BJ (cell line): Measurements from ENCODE around the gene OR2S2. TPM values are rescaled to one million over a fixed set of nuclear protein-coding genes. Genes with fewer than 3 reads are reported as not detected.

ENCODE experiments used
- CTCF ChIA-PET: fragments of 350-600 bp; formaldehyde crosslinking; extraction: SDS; loops from one replicate; lab custom pipeline; 2021; ENCODE audit warnings: antibody characterized with exemption, inconsistent platforms; lab: Yijun Ruan, JAX
- POLR2A ChIA-PET: fragments of 300-600 bp; sonication (Branson Sonifier 250); formaldehyde crosslinking; extraction: SDS; loops from one replicate; lab custom pipeline; 2021; ENCODE audit warnings: antibody characterized with exemption; lab: Charles Lee
- DNase-seq: peaks from one replicate; pipeline ENCODE4 v3.0.0-alpha.2; 2011; ENCODE audit warnings: low read depth
- H3K27me3 ChIP-seq: 2 replicates; pipeline ENCODE4 v1.6.0; 2011; ENCODE audit warnings: low read length; ENCODE audit not compliant: control insufficient read depth, insufficient read depth
- H3K36me3 ChIP-seq: 2 replicates; pipeline ENCODE4 v1.5.1; 2011; ENCODE audit warnings: low read length; ENCODE audit not compliant: control insufficient read depth, insufficient read depth
- H3K4me3 ChIP-seq: 2 replicates; pipeline ENCODE4 v1.5.1; 2011; ENCODE audit warnings: low read depth, mild to moderate bottlenecking, control low read depth, low read length
- polyA plus RNA-seq: library from polyadenylated mRNA; depleted of rRNA; stranded (reverse); fragments of >200 nt; gene quantifications from 2 replicates; pipeline ENCODE4 v1.2.3, GENCODE V29; 2011; rRNA removed
- TF ChIP-seq, protein P1 (sequence below): IDR thresholded peaks from 2 replicates; pipeline ENCODE4 v1.5.1; 2011; ENCODE audit warnings: low read depth, mild to moderate bottlenecking, control low read depth, inconsistent platforms, low read length, moderate library complexity; ENCODE audit not compliant: insufficient read depth

Gene OR2S2
- polyA plus RNA-seq, 1 experiment = 0.53 TPM

DNA sequence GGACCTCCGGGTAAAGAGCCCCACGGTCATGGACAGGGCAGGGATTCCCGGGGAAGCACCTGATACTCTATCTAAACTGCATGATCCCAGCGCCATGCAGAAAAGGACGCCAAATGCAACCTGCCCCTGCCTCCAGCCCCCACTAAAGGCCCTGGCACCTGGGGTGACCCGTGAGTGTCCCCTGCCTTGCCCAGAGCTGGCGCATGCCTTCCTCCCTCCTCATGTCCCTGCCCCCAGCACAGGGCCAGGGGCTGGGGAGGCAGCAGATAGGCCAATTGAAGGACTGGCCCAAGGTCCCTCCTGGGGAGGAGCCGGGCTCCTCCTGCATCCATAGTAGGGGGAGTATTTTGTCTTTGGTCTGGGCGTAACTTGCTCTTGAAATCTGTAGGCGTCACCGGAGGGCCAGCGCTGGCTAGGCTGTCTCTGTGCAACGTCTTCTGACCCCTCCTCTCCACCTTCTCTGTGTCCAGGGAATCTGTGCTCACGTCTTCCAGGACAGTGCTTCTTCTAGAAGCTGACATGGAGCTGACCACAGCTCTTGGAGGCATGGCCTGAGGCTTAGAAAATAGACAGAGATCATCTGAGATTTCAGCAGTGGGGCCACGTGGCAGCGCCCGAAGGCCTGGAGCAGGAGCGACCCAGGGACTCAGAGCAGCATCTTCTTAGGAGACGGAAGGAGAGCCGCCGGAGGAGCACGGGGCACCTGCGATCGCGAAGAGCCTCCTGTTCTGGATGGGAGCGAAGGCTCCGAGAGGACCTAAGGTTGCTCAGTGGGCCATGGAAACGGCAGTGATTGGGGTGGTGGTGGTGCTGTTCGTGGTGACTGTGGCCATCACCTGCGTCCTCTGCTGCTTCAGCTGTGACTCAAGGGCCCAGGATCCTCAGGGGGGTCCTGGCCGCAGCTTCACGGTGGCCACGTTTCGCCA is 48.0 kb downstream of the OR2S2 start:
- TF ChIP-seq, protein P1, sequence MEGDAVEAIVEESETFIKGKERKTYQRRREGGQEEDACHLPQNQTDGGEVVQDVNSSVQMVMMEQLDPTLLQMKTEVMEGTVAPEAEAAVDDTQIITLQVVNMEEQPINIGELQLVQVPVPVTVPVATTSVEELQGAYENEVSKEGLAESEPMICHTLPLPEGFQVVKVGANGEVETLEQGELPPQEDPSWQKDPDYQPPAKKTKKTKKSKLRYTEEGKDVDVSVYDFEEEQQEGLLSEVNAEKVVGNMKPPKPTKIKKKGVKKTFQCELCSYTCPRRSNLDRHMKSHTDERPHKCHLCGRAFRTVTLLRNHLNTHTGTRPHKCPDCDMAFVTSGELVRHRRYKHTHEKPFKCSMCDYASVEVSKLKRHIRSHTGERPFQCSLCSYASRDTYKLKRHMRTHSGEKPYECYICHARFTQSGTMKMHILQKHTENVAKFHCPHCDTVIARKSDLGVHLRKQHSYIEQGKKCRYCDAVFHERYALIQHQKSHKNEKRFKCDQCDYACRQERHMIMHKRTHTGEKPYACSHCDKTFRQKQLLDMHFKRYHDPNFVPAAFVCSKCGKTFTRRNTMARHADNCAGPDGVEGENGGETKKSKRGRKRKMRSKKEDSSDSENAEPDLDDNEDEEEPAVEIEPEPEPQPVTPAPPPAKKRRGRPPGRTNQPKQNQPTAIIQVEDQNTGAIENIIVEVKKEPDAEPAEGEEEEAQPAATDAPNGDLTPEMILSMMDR = no peak
- H3K27me3 ChIP-seq = no peaks in the 10 kb centered on the region
- H3K4me3 ChIP-seq = no peak overlapping the region
- POLR2A ChIA-PET = no interaction called here
- CTCF ChIA-PET = interaction anchor here (0.9 to 3.7 kb wide), 8 partner anchors 8 to 120 kb away, joined by 3 to 22 read pairs (median 6); partner anchors contain the start of gene SPAG8
- no peaks in the 10 kb centered on the region for H3K36me3 ChIP-seq
- DNase-seq = no peak

DNA sequence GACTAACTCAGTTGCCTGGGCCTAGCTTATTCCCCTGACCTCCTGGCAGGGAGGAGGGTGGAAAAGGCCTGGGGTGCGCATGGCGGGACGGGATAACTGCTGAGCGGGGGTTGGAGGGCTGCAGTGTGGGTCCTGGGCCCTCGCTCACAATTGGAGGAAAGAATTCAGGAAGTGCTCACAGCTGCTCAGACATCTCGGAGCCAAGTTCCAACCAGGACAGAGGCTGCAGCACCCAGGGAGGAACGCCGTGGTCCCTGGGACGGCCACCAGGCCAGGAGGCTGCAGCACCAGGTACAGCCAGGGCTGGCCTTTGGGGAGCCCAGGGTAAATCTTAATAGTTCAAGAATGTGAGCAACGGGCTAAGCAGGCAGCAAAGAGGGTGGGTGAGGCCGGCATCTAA is 48.7 kb downstream of the OR2S2 start, which contains the start of gene SPAAR:
SPAAR (plus strand) TSS at position 217 of the 400 bp plus-strand sequence. CDS start 974 bp downstream, outside the sequence.
- Histone ChIP-seq H3K36me3 (no peaks in the 10 kb centered on the region), H3K27me3 (no peaks in the 10 kb centered on the region), H3K4me3 (no peak within 1 kb of the TSS)
- ChIA-PET POLR2A (no interaction called here), CTCF (interaction anchor here (0.7 to 1.6 kb wide), 2 partner anchors 10 to 36 kb away, joined by 3 to 4 read pairs; no protein-coding TSS in a partner anchor)
- DNase-seq = no peak
- TF ChIP-seq, protein P1 = no peak

DNA sequence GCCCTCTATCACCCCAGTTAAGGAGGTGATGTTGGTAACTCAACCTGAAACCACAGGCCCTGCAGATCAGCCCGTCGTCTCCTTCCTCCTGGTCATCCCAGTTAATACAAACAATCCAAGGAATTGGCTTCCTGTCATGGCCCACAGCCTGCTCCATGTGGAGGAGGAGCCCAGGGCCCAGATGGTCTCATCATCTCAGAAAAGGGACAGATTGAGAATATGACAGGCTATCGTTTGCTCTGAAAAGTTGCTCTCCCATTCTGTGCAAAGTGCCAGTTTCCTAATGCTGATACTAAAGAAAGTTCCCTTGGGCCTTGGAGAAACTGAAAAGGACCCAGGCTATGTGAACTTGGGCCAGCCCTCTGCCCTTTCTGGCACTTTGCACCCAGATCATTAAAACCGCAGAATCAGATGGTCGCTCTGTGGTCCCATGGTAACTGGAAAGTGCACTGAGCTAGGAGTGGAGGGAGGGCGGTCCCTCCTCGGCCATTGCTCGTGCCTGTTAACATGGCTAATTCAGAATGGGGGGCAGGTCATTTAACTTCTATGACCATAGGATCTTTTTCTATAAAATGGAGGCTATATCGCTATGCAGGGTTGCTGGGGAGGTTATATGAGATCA is 49.3 kb downstream of the OR2S2 start:
- ChIA-PET POLR2A (interaction anchor here (0.5 kb wide), 1 partner anchor 12 kb away, joined by 4 read pairs; no protein-coding TSS in a partner anchor), CTCF (interaction anchor here (0.7 to 1.6 kb wide), 2 partner anchors 11 to 37 kb away, joined by 3 to 4 read pairs; no protein-coding TSS in a partner anchor)
- no peaks in the 10 kb centered on the region for H3K27me3 ChIP-seq
- TF ChIP-seq, protein P1 = no peak
- no peaks in the 10 kb centered on the region for H3K36me3 ChIP-seq
- DNase-seq = no peak
- H3K4me3 ChIP-seq = no peak overlapping the region

DNA sequence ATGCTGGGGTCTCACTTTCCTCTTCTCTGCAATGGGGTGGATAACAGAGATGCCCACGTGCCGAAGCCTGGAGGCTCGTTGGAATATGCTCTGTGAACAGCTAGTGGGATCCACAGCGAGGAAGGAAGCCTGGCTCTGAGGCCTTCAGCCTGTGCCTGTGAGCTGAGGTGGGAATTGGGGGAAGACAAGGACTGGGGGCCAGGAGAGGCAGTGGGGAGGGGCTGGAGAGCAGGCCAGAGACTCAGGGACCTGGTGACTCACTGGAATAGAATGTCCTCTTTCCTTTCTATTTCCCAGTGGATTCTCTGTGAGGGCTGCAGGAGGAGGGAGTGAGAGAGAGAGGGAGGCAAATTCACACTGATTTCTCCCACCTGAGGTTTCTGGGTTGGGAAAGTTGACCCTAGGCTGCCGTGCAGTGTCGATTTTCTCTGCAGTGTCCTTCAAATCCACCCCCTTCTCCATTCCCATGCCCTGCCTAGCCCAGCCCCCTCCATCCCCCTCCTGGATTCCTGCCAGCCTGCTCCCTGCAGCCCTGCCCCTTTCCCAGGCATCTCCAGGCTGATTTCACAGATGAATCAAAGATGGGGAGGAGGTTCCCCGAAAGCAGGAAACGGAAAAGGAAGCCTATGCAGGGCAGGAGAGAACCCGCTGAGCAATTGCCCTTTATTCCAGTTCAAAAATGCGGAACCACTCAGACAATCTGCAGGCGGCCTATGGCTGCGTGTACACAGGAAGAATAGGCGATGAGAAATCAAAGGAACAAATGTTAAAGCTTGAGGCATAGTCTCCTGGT is 50.0 kb downstream of the OR2S2 start:
- TF ChIP-seq, protein P1 = no peak; the same call in 1 of the 2 replicates
- ChIA-PET CTCF (interaction anchor here (1.0 to 8.0 kb wide), 11 partner anchors 12 to 194 kb away, joined by 3 to 170 read pairs (median 4); partner anchors contain the start of gene NPR2), POLR2A (interaction anchor here (0.5 kb wide), 1 partner anchor 13 kb away, joined by 4 read pairs; no protein-coding TSS in a partner anchor)
- Histone ChIP-seq H3K4me3 (no peak overlapping the region), H3K27me3 (no peaks in the 10 kb centered on the region), H3K36me3 (no peaks in the 10 kb centered on the region)
- DNase-seq = no peak

Other genes starting within 250 kb of the OR2S2 start
- 215 and 399 TPM in 2 replicates for gene TLN1, start 226.0 kb downstream of the OR2S2 start, polyA plus RNA-seq
- gene CREB3, start 225.5 kb downstream of the OR2S2 start, polyA plus RNA-seq = 67.9 and 75.8 TPM in 2 replicates
- gene GBA2, start 208.9 kb downstream of the OR2S2 start, polyA plus RNA-seq = 30.3 and 44.1 TPM in 2 replicates
- gene RGP1, start 208.9 kb downstream of the OR2S2 start, polyA plus RNA-seq = 17.4 and 19.7 TPM in 2 replicates
- gene MSMP, start 203.9 kb downstream of the OR2S2 start, polyA plus RNA-seq = not detected in 2 replicates
- 30.1 and 33.4 TPM in 2 replicates for gene NPR2, start 166.6 kb downstream of the OR2S2 start, polyA plus RNA-seq
- 0.50 and 0.85 TPM in 2 replicates for gene SPAG8, start 145.9 kb downstream of the OR2S2 start, polyA plus RNA-seq
- 20.9 and 30.0 TPM in 2 replicates for gene HINT2, start 143.1 kb downstream of the OR2S2 start, polyA plus RNA-seq
- gene FAM221B, start 129.4 kb downstream of the OR2S2 start, polyA plus RNA-seq = not detected in 2 replicates
- 3.4 and 5.6 TPM in 2 replicates for gene TMEM8B, start 128.9 kb downstream of the OR2S2 start, polyA plus RNA-seq
- not detected in 2 replicates for gene OR13J1, start 87.8 kb downstream of the OR2S2 start, polyA plus RNA-seq
- 0.47 and 0.93 TPM in 2 replicates for gene HRCT1, start 52.0 kb downstream of the OR2S2 start, polyA plus RNA-seq
- gene SPAAR, start 48.7 kb downstream of the OR2S2 start, polyA plus RNA-seq = 0.23 and 0.32 TPM in 2 replicates
- 59.8 and 72.8 TPM in 2 replicates for gene RECK, start 78.8 kb upstream of the OR2S2 start, polyA plus RNA-seq
- 23.7 and 26.3 TPM in 2 replicates for gene GLIPR2, start 178.6 kb upstream of the OR2S2 start, polyA plus RNA-seq
- 0.51 and 1.7 TPM in 2 replicates for gene CCIN, start 211.2 kb upstream of the OR2S2 start, polyA plus RNA-seq
- gene CLTA, start 232.8 kb upstream of the OR2S2 start, polyA plus RNA-seq = 197 and 212 TPM in 2 replicates